SK-N-SH (cell line): Measurements from ENCODE around the gene ERVFRD-1. TPM values are rescaled to one million over a fixed set of nuclear protein-coding genes. Genes with fewer than 3 reads are reported as not detected.

ENCODE experiments used
- CTCF ChIA-PET: fragments of 300-600, 350-600 bp; formaldehyde crosslinking; extraction: SDS; loops from one replicate; lab custom pipeline; 2021; lab: Yijun Ruan, JAX
- POLR2A ChIA-PET: fragments of 350-600 bp; sonication (Branson Sonifier 250); formaldehyde crosslinking; extraction: SDS; loops from one replicate; lab custom pipeline; 2020; ENCODE audit warnings: antibody characterized with exemption, inconsistent platforms; lab: Yijun Ruan, JAX
- DNase-seq: peaks from one replicate; pipeline ENCODE4 v3.0.0; 2012
- H2AFZ ChIP-seq: fragments of 200-600 bp; sonication (generic); 2 replicates; pipeline ENCODE4 v1.8.1; 2016; ENCODE audit warnings: antibody characterized with exemption, mild to moderate bottlenecking, low read depth
- H3F3A ChIP-seq: fragments of 200-600 bp; sonication (generic); replicated peaks from 2 replicates; pipeline ENCODE3; 2016; ENCODE audit warnings: antibody characterized with exemption, mild to moderate bottlenecking; ENCODE audit not compliant: insufficient read depth
- H3K27ac ChIP-seq, 2 experiments: fragments of 200-500 bp in 1 of 2; fragments of 200-600 bp in 1 of 2; sonication (Bioruptor generic) in 1 of 2; sonication (generic), shearing (Covaris generic) in 1 of 2; 2 replicates each; pipeline versions ENCODE4 v1.5.1 to v1.6.1; 2014 to 2016; ENCODE audit warnings: low read depth in 2 of 2, inconsistent platforms in 1 of 2, low read length in 1 of 2, mild to moderate bottlenecking in 1 of 2, mixed read lengths in 1 of 2
- H3K27me3 ChIP-seq: fragments of 200-600 bp; sonication (generic), shearing (Covaris generic); 2 replicates; pipeline ENCODE4 v1.6.1; 2016; ENCODE audit warnings: mixed run types; ENCODE audit not compliant: insufficient read depth
- H3K36me3 ChIP-seq, 2 experiments: fragments of 200-500 bp in 1 of 2; fragments of 200-600 bp in 1 of 2; sonication (Bioruptor generic) in 1 of 2; sonication (generic) in 1 of 2; replicated peaks in 1 of 2; 2 replicates each; pipeline versions ENCODE3 to v1.5.1; 2014 to 2016; ENCODE audit warnings: low read length in 1 of 2, mild to moderate bottlenecking in 1 of 2; ENCODE audit not compliant: insufficient read depth in 2 of 2, control insufficient read depth in 1 of 2
- H3K4me1 ChIP-seq, 2 experiments: fragments of 200-500 bp in 1 of 2; fragments of 200-600 bp in 1 of 2; sonication (Bioruptor generic) in 1 of 2; sonication (generic), shearing (Covaris generic) in 1 of 2; 2 replicates each; pipeline versions ENCODE4 v1.5.1 to v1.6.1; 2014 to 2016; ENCODE audit warnings: low read depth in 1 of 2, low read length in 1 of 2, mixed run types in 1 of 2; ENCODE audit not compliant: insufficient read depth in 2 of 2, control insufficient read depth in 1 of 2
- H3K4me2 ChIP-seq: fragments of 200-600 bp; sonication (generic), shearing (Covaris generic); 2 replicates; pipeline ENCODE4 v1.6.1; 2017; ENCODE audit warnings: mixed run types
- H3K4me3 ChIP-seq, 2 experiments: fragments of 200-500 bp in 1 of 2; fragments of 200-600 bp in 1 of 2; sonication (Bioruptor generic) in 1 of 2; sonication (generic), shearing (Covaris generic) in 1 of 2; 2 replicates each; pipeline versions ENCODE4 v1.5.1 to v1.8.1; 2014 to 2016; ENCODE audit warnings: low read depth in 2 of 2, inconsistent platforms in 1 of 2, low read length in 1 of 2, mild to moderate bottlenecking in 1 of 2, mixed read lengths in 1 of 2, moderate library complexity in 1 of 2
- H3K79me2 ChIP-seq: fragments of 200-600 bp; sonication (generic); 2 replicates; pipeline ENCODE4 v1.8.1; 2017; ENCODE audit warnings: mild to moderate bottlenecking; ENCODE audit not compliant: insufficient read depth
- H3K9ac ChIP-seq: fragments of 200-600 bp; sonication (generic); 2 replicates; pipeline ENCODE4 v1.6.1; 2017; ENCODE audit warnings: mixed run types
- H3K9me2 ChIP-seq: fragments of 200-600 bp; sonication (generic); 2 replicates; pipeline ENCODE4 v1.6.1; 2017; ENCODE audit warnings: mixed run types
- H3K9me3 ChIP-seq: fragments of 200-600 bp; sonication (generic); 2 replicates; pipeline ENCODE4 v1.6.1; 2017; ENCODE audit warnings: mixed run types, mild to moderate bottlenecking, moderate library complexity
- H4K20me1 ChIP-seq: fragments of 200-600 bp; sonication (generic); 2 replicates; pipeline ENCODE4 v1.6.1; 2017; ENCODE audit warnings: mild to moderate bottlenecking, mixed run types; ENCODE audit not compliant: insufficient read depth
- ELF1 ChIP-seq: IDR thresholded peaks from 2 replicates; pipeline ENCODE4 v1.4.0; 2012
- EP300 ChIP-seq, 2 experiments: IDR thresholded peaks; 2 replicates each; pipeline versions ENCODE4 v1.4.0 to v1.6.1; 2012; ENCODE audit warnings: borderline replicate concordance in 1 of 2, low read depth in 1 of 2, low read length in 1 of 2
- FOXM1 ChIP-seq: IDR thresholded peaks from 2 replicates; pipeline ENCODE4 v1.4.0; 2012; ENCODE audit warnings: low read depth, mild to moderate bottlenecking
- GABPA ChIP-seq: IDR thresholded peaks from 2 replicates; pipeline ENCODE4 v1.4.0; 2012; ENCODE audit warnings: low read depth, mild to moderate bottlenecking
- MEF2A ChIP-seq: IDR thresholded peaks from 2 replicates; pipeline ENCODE4 v1.4.0; 2012; ENCODE audit warnings: low read depth, borderline replicate concordance
- MXI1 ChIP-seq: IDR thresholded peaks from 2 replicates; pipeline ENCODE4 v1.6.1; 2012; ENCODE audit warnings: mild to moderate bottlenecking, low read depth, low read length, improper control_type of control experiment
- NFIC ChIP-seq: IDR thresholded peaks from 2 replicates; pipeline ENCODE4 v1.4.0; 2012; ENCODE audit warnings: borderline replicate concordance
- POLR2AphosphoS5 ChIP-seq: IDR thresholded peaks from 2 replicates; pipeline ENCODE4 v1.6.1; 2012; ENCODE audit warnings: low read depth, low read length
- RAD21 ChIP-seq: IDR thresholded peaks from 2 replicates; pipeline ENCODE4 v1.6.1; 2012; ENCODE audit warnings: mild to moderate bottlenecking, low read length
- REST ChIP-seq: IDR thresholded peaks from 2 replicates; pipeline ENCODE4 v1.6.1; 2012; ENCODE audit warnings: mild to moderate bottlenecking, low read depth, low read length, moderate library complexity
- RFX5 ChIP-seq: IDR thresholded peaks from 2 replicates; pipeline ENCODE4 v1.6.1; 2012; ENCODE audit warnings: mild to moderate bottlenecking, improper control_type of control experiment, low read length
- SMC3 ChIP-seq: IDR thresholded peaks from 2 replicates; pipeline ENCODE4 v1.6.1; 2012; ENCODE audit warnings: low read depth, low read length, improper control_type of control experiment
- TAF1 ChIP-seq: IDR thresholded peaks from 2 replicates; pipeline ENCODE4 v1.6.1; 2012; ENCODE audit warnings: low read depth, mild to moderate bottlenecking, low read length, moderate library complexity, borderline replicate concordance
- TCF12 ChIP-seq: IDR thresholded peaks from 2 replicates; pipeline ENCODE4 v1.4.0; 2012
- USF1 ChIP-seq: IDR thresholded peaks from 2 replicates; pipeline ENCODE4 v1.4.0; 2012; ENCODE audit warnings: low read depth, borderline replicate concordance
- USF2 ChIP-seq: fragments of 150-350 bp; IDR thresholded peaks from 2 replicates; pipeline ENCODE4 v1.6.1; 2017; ENCODE audit warnings: antibody characterized with exemption, low read length, low read depth, borderline replicate concordance
- WGBS: methylation state at CpG from one replicate; pipeline ENCODE4 v1.1.6; 2017; ENCODE audit warnings: low lambda C conversion rate; 5-methylcytosine and 5-hydroxymethylcytosine counted together
- polyA plus RNA-seq, 3 experiments: library from polyadenylated mRNA; depleted of rRNA; stranded (reverse); fragments of >200 nt; gene quantifications; 2 replicates each; pipeline ENCODE4 v1.2.3, GENCODE V29; 2012

Gene ERVFRD-1
- polyA plus RNA-seq, 1 of the 3 experiments (the other 2 are of a cell fraction): not detected

GRCh38 chr6:11065436-11066202, 45.9 kb downstream of the ERVFRD-1 start (continued):
- no peak for TF ChIP-seq REST
- no peak for TF ChIP-seq RAD21
- no peak for TF ChIP-seq TAF1
- TF ChIP-seq SMC3: no peak
- no peak for TF ChIP-seq MEF2A
- TF ChIP-seq, all 33 proteins: peak for 0

GRCh38 chr6:11064836-11065235, 46.7 kb downstream of the ERVFRD-1 start:
- Histone ChIP-seq H3K27me3 (no peaks in the 10 kb centered on the region), H4K20me1 (no peaks in the 10 kb centered on the region), H2AFZ (no peak overlapping the region), H3K27ac (no peak overlapping the region), H3F3A (no peaks in the 10 kb centered on the region), H3K79me2 (no peaks in the 10 kb centered on the region), H3K9me3 (no peaks in the 10 kb centered on the region), H3K36me3 (no peaks in the 10 kb centered on the region), H3K4me3 (no peak overlapping the region), H3K9me2 (no peaks in the 10 kb centered on the region), H3K4me2 (no peak overlapping the region), H3K9ac (no peak overlapping the region), H3K4me1 (peaks cover 0 to 3% of the 10 kb centered on the region in 2 experiments; a peak in 1 of 4 replicates)
- WGBS: 64% methylated on average over 3 of the region's 3 CpGs
- ChIA-PET POLR2A (no interaction called here), CTCF (interaction anchor here (0.6 to 5.1 kb wide), 7 partner anchors 9 to 125 kb away, joined by 3 to 35 read pairs (median 3); no protein-coding TSS in a partner anchor)
- TF ChIP-seq FOXM1: no peak
- no peak for TF ChIP-seq TCF12
- no peak for TF ChIP-seq POLR2AphosphoS5
- TF ChIP-seq EP300 (IDR thresholded peaks at IDR 0.05; ENCODE audit: borderline replicate concordance in 1 of 2, low read depth in 1 of 2, low read length in 1 of 2): no peak
- DNase-seq: peak; percentile 39

- Histone ChIP-seq H3F3A (no peaks in the 10 kb centered on the region), H3K9me2 (no peaks in the 10 kb centered on the region), H3K4me2 (no peak overlapping the region)
- WGBS: 58% methylated on average over 2 of the region's 2 CpGs
- TF ChIP-seq TCF12 (no peak), ELF1 (no peak), GABPA (no peak), RAD21 (no peak), RFX5 (no peak), NFIC (no peak), USF2 (no peak), USF1 (no peak), MXI1 (no peak), SMC3 (no peak)
- TF ChIP-seq, all 33 proteins: peak for 0
- no peaks in the 10 kb centered on the region for H3K79me2 ChIP-seq
- H3K4me3 ChIP-seq: no peak overlapping the region
- H2AFZ ChIP-seq: no peak overlapping the region
- ChIA-PET CTCF (interaction anchor here (0.7 to 2.0 kb wide), 3 partner anchors 19 to 111 kb away, joined by 3 to 8 read pairs (median 6); partner anchors contain the start of gene ELOVL2), POLR2A (no interaction called here)
- no peak overlapping the region for H3K27ac ChIP-seq
- H3K9ac ChIP-seq: no peak overlapping the region
- H3K9me3 ChIP-seq: no peaks in the 10 kb centered on the region
- no peaks in the 10 kb centered on the region for H4K20me1 ChIP-seq
- H3K36me3 ChIP-seq: no peaks in the 10 kb centered on the region
- H3K27me3 ChIP-seq: no peaks in the 10 kb centered on the region
- H3K4me1 ChIP-seq: peaks cover 0 to 3% of the 10 kb centered on the region in 2 experiments; a peak in 1 of 4 replicates
- DNase-seq: no peak
These were observed 48.8 kb downstream of the ERVFRD-1 start for GRCh38 chr6:11062715-11063114.
